Pancreas (tissue), 10 donors: ENCODE measurements around the gene KBTBD12. TPM values are rescaled to one million over a fixed set of nuclear protein-coding genes. Genes with fewer than 3 reads are reported as not detected.

Experiments
- ATAC-seq, 4 donors: fragments of 200-7000 bp; cut with Tn5 transposase; one replicate each; pipeline versions ENCODE4 v1.8.0 to v1.9.1; 2020; ENCODE audit warnings: mild to moderate bottlenecking in 4 of 4, moderate library complexity in 4 of 4
- DNase-seq, 6 donors: peaks; one replicate each; pipeline ENCODE4 v3.0.0-alpha.2; 2020
- FAIRE-seq: peaks from 2 replicates; lab custom pipeline; 2012; peaks lifted over from hg19 to GRCh38; lab: Jason Lieb, UNC
- H3K27ac ChIP-seq, 4 donors: fragments of 200-600 bp; sonication (generic); 1 replicate in 3 of 4; 2 replicates in 1 of 4; pipeline versions ENCODE4 v1.5.0 to v1.8.0; 2020
- H3K27me3 ChIP-seq, 4 donors: fragments of 200-600 bp; one replicate each; pipeline ENCODE4 v1.8.0; 2021
- H3K36me3 ChIP-seq, 3 donors: fragments of 200-600 bp; sonication (generic) in 1 of 3; one replicate each; pipeline versions ENCODE4 v1.5.0 to v1.8.0; 2020 to 2021
- H3K4me1 ChIP-seq, 3 donors: fragments of 200-600 bp; one replicate each; pipeline ENCODE4 v1.8.0; 2021
- H3K4me3 ChIP-seq, 4 donors: fragments of 200-600 bp; sonication (generic) in 2 of 4; one replicate each; pipeline versions ENCODE4 v1.5.0 to v1.8.0; 2020 to 2021
- H3K9me3 ChIP-seq, 4 donors: fragments of 200-600 bp; one replicate each; pipeline ENCODE4 v1.8.0; 2021
- WGBS, 2 donors: extraction: QIAGEN DNeasy Blood & Tissue Kit; methylation state at CpG; one replicate each; pipeline ENCODE4 v1.1.7; 2013; 5-methylcytosine and 5-hydroxymethylcytosine counted together
- intact Hi-C, 3 donors: fragments of 100-400 bp; cut with DNase I; formaldehyde crosslinking; loops; one replicate each; pipeline versions ENCODE4 v1.11.1 to v1.14.2; 2022
- polyA plus RNA-seq, 2 donors: library from polyadenylated mRNA; stranded (reverse); fragments of 200-250 nt; gene quantifications; one replicate each; pipeline ENCODE4 v1.2.3, GENCODE V29; 2013
- total RNA-seq, 6 donors: library from RNA; stranded (reverse); fragmentation: NEBNext Ultra II Directional in 4 of 6; extraction: Animal tissue kit (Norgen Biotek cat#: 25700) in 4 of 6; gene quantifications; one replicate each; pipeline versions ENCODE4 v1.2.1 to v1.2.4, GENCODE V29; 2021 to 2023
- TF ChIP-seq, protein P1 (sequence below), 4 donors: fragments of 200-600 bp; sonication (generic) in 3 of 4; IDR thresholded peaks; one replicate each; pipeline versions ENCODE4 v1.5.0 to v1.8.0; 2021; ENCODE audit warnings: antibody characterized with exemption in 4 of 4
- donor health status: healthy with polysubstance abuse.
- donor health status: DM: no; HTN: no; CAD: no; lungs with moderate emphysema.
- donor health status: DM: no; HTN: no; CAD: no.
- donor health status: control.
- donor health status: control.
- donor health status: Bipolar disorder and iron deficiency.
- donor health status: DM: yes; HTN: yes; CAD: no.
- donor health status: DM: no; HTN: no; CAD: no.
- donor health status: DM: no; HTN: no; CAD: no.
- donor health status: DM: yes; HTN: yes; CAD: no.

Gene KBTBD12
- total and polyA plus RNA-seq, 8 donors, result 0.68 to 3.7 (median 1.6) TPM

- TF ChIP-seq, protein P1, sequence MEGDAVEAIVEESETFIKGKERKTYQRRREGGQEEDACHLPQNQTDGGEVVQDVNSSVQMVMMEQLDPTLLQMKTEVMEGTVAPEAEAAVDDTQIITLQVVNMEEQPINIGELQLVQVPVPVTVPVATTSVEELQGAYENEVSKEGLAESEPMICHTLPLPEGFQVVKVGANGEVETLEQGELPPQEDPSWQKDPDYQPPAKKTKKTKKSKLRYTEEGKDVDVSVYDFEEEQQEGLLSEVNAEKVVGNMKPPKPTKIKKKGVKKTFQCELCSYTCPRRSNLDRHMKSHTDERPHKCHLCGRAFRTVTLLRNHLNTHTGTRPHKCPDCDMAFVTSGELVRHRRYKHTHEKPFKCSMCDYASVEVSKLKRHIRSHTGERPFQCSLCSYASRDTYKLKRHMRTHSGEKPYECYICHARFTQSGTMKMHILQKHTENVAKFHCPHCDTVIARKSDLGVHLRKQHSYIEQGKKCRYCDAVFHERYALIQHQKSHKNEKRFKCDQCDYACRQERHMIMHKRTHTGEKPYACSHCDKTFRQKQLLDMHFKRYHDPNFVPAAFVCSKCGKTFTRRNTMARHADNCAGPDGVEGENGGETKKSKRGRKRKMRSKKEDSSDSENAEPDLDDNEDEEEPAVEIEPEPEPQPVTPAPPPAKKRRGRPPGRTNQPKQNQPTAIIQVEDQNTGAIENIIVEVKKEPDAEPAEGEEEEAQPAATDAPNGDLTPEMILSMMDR (IDR thresholded peaks at IDR 0.05), result no peak
- no peak overlapping the region for H3K4me3 ChIP-seq
- H3K9me3 ChIP-seq, result no peaks in the 10 kb centered on the region
- ATAC-seq (no peak), FAIRE-seq (no peak), DNase-seq (no peak)
- intact Hi-C loops, result no loop called here
- no peaks in the 10 kb centered on the region for H3K36me3 ChIP-seq
- H3K27ac ChIP-seq, result no peak overlapping the region
- H3K4me1 ChIP-seq, result no peaks in the 10 kb centered on the region
- 94 to 96% methylated on average over 3 of the region's 3 CpGs for WGBS, 2 donors
- H3K27me3 ChIP-seq, result no peaks in the 10 kb centered on the region
Measured at GRCh38 chr3:127881586-127881985, 33.4 kb upstream of the KBTBD12 start.

DNA sequence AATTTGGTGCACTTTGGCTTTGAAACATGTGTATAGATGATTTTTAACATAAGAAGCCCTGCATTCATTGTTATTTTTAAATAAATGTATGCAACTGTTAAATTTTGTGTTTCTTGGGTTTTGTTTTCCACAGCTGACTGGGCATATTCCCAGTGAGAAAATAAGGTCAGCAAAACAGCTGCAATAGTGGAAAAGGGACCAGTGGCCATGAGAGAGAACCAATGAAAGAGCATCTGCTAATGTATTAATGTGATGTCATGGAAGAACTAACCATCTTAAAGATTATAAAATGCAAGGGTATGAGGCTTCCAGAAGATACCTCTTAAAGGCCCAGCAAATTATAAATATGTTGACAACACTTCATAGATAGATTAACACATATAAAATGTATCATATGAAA is 31.0 kb upstream of the KBTBD12 start:
- Histone ChIP-seq H3K36me3 (no peaks in the 10 kb centered on the region), H3K27me3 (no peaks in the 10 kb centered on the region), H3K9me3 (no peaks in the 10 kb centered on the region), H3K4me3 (no peak overlapping the region), H3K27ac (peak overlapping the region in 1 of 4 donors; percentile 44), H3K4me1 (peaks cover 0 to 7% (median 3%) of the 10 kb centered on the region in 3 donors)
- no peak for FAIRE-seq
- TF ChIP-seq, protein P1 (IDR thresholded peaks at IDR 0.05), result no peak
- DNase-seq, result peak in 2 of 6 donors; percentile 46
- peak; percentile 65 to 78 (median 68) for ATAC-seq
- intact Hi-C loops, result no loop called here

GRCh38 chr3:127886231-127886955 is 28.6 kb upstream of the KBTBD12 start:
- TF ChIP-seq, protein P1 (IDR thresholded peaks at IDR 0.05), result no peak
- no peak for ATAC-seq
- H3K36me3 ChIP-seq, result no peaks in the 10 kb centered on the region
- no peaks in the 10 kb centered on the region for H3K27me3 ChIP-seq
- no peak for DNase-seq
- FAIRE-seq, result no peak
- H3K9me3 ChIP-seq, result no peaks in the 10 kb centered on the region
- peaks cover 0 to 21% (median 7%) of the 10 kb centered on the region in 3 donors for H3K4me1 ChIP-seq
- H3K4me3 ChIP-seq, result no peak overlapping the region
- H3K27ac ChIP-seq, result no peak overlapping the region
- intact Hi-C loops, result no loop called here
- WGBS, 2 donors, result 69 to 73% methylated on average over 9 of the region's 9 CpGs

DNA sequence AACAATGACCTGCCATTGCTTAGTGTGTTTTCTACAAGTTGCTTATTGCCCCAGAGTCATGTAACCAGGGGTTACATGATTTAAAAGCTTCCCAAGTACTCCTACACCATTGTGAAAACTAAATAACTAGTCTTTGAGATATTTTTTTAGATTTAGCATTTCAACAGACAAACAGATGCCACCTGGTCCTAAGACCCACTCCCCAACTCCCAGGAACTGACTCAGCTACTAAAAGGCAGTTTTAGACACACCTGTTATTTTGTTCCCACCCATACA is 28.1 kb upstream of the KBTBD12 start:
- Histone ChIP-seq H3K36me3 (no peaks in the 10 kb centered on the region), H3K4me1 (peaks cover 0 to 21% (median 7%) of the 10 kb centered on the region in 3 donors), H3K27me3 (no peaks in the 10 kb centered on the region), H3K27ac (no peak overlapping the region), H3K4me3 (no peak overlapping the region), H3K9me3 (no peaks in the 10 kb centered on the region)
- DNase-seq, result no peak
- TF ChIP-seq, protein P1 (IDR thresholded peaks at IDR 0.05), result no peak
- ATAC-seq, result no peak
- intact Hi-C loops, result no loop called here
- FAIRE-seq, result no peak

DNA sequence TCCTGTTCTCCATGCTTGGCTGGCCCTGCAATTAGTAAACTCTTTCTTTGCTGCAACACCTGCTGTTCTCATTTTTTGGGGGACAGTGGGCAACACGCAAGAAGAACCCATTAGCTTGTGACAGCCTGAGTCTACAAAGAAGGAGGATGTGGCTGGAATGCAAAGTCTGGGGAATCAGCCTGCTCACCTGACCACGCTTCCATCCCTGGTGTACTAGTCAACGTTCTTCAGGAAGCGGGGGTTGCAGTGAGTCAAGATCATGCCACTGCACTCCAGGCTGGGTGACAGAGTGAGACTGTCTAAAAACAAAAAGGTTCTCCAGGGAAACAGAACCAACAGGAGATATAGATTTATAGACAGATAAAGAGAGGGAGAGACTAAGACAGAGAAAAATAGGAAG is 27.7 kb upstream of the KBTBD12 start:
- TF ChIP-seq, protein P1 (IDR thresholded peaks at IDR 0.05), result no peak
- DNase-seq, result no peak
- Histone ChIP-seq H3K4me1 (peaks cover 0 to 21% (median 7%) of the 10 kb centered on the region in 3 donors), H3K27ac (no peak overlapping the region), H3K9me3 (no peaks in the 10 kb centered on the region), H3K27me3 (no peaks in the 10 kb centered on the region), H3K36me3 (no peaks in the 10 kb centered on the region), H3K4me3 (no peak overlapping the region)
- 92 to 94% methylated on average over 4 of the region's 4 CpGs for WGBS, 2 donors
- intact Hi-C loops, result no loop called here
- no peak for ATAC-seq
- no peak for FAIRE-seq
